ENCODE data around the gene PNPO. TPM values are rescaled to one million over a fixed set of nuclear protein-coding genes. Genes with fewer than 3 reads are reported as not detected.
A peak's percentile ranks its signal among the peaks of the same experiment; 100 is the strongest.

PNPO gene
- total RNA-seq, 1 experiment from 2014 or later = 110 TPM

GRCh38 chr17:47942568-47942967, 1.2 kb downstream of the PNPO start:
- peaks cover 23% of the 10 kb centered on the region for H3K4me1 Mint-ChIP-seq (ENCODE audit: low read depth, unreplicated experiment)

GRCh38 chr17:47945080-47945479, 3.7 kb downstream of the PNPO start:
- TF ChIP-seq CTCF (IDR thresholded peaks at IDR 0.05; ENCODE audit: insufficient read depth in 1 of 2, low read depth in 1 of 2, low read length in 1 of 2, severe bottlenecking in 1 of 2, unreplicated experiment in 1 of 2) = no peak
- Mint-ChIP-seq H3K27me3 (ENCODE audit: insufficient read depth, unreplicated experiment) (no peaks in the 10 kb centered on the region), H3K9me3 (ENCODE audit: unreplicated experiment) (no peaks in the 10 kb centered on the region), H3K27ac (ENCODE audit: unreplicated experiment) (peak overlapping the region; percentile 0), H3K36me3 (ENCODE audit: insufficient read depth, unreplicated experiment) (peaks cover 67% of the 10 kb centered on the region), H3K4me3 (ENCODE audit: unreplicated experiment) (no peak overlapping the region), H3K4me1 (ENCODE audit: low read depth, unreplicated experiment) (peaks cover 37% of the 10 kb centered on the region)
- CTCF ChIA-PET = interaction anchor here (7.0 kb wide), 1 partner anchor 26 kb away, joined by 219 read pairs; the partner anchor contains the start of gene CDK5RAP3
- BruUV-seq (replicated peaks) = no TSS peak
- intact Hi-C loops (cut with micrococcal nuclease; ENCODE audit: unreplicated experiment) = loop anchor here (5.0 kb wide), 1 partner anchor 37 kb away; no protein-coding TSS in a partner anchor
- no peak for DNase-seq
- H3K4me3 ChIP-seq (ENCODE audit: low read depth, low read length) = no peak overlapping the region
- peaks cover 17% of the 10 kb centered on the region for H3K36me3 ChIP-seq (ENCODE audit: control insufficient read depth, insufficient read depth, low read length)
- peaks cover 25% of the 10 kb centered on the region for H3K4me1 ChIP-seq
- H3K27me3 ChIP-seq (replicated peaks; ENCODE audit: control insufficient read depth, insufficient read depth, low read length) = no peaks in the 10 kb centered on the region
- POLR2A ChIA-PET = interaction anchor here (1.7 kb wide), 1 partner anchor 26 kb away, joined by 4 read pairs; the partner anchor contains the start of gene CDK5RAP3
- H3K9me3 ChIP-seq = no peaks in the 10 kb centered on the region

More at GRCh38 chr17:47942568-47942967, 1.2 kb downstream of the PNPO start:
- DNase-seq = no peak
- TF ChIP-seq CTCF (IDR thresholded peaks at IDR 0.05; ENCODE audit: insufficient read depth in 1 of 2, low read depth in 1 of 2, low read length in 1 of 2, severe bottlenecking in 1 of 2, unreplicated experiment in 1 of 2) = peak in 1 of 2 experiments; percentile 43
- Histone ChIP-seq H3K4me3 (ENCODE audit: low read depth, low read length) (peak overlapping the region; percentile 69), H3K9me3 (no peaks in the 10 kb centered on the region), H3K4me1 (peaks cover 18% of the 10 kb centered on the region; the same call in 1 of the 2 replicates), H3K27me3 (replicated peaks; ENCODE audit: control insufficient read depth, insufficient read depth, low read length) (no peaks in the 10 kb centered on the region), H3K36me3 (ENCODE audit: control insufficient read depth, insufficient read depth, low read length) (peaks cover 9% of the 10 kb centered on the region)
- POLR2A ChIA-PET = interaction anchor here (1.6 to 2.3 kb wide), 6 partner anchors 13 to 106 kb away, joined by 11 to 70 read pairs (median 28); partner anchors contain the start of genes CDK5RAP3, NFE2L1, PRR15L and SP2
- BruUV-seq (replicated peaks) = no TSS peak
- intact Hi-C loops (cut with micrococcal nuclease; ENCODE audit: unreplicated experiment) = no loop called here
- H3K27me3 Mint-ChIP-seq (ENCODE audit: insufficient read depth, unreplicated experiment) = no peaks in the 10 kb centered on the region
- CTCF ChIA-PET = interaction anchor here (0.7 to 7.0 kb wide), 13 partner anchors 13 to 659 kb away, joined by 3 to 219 read pairs (median 8); partner anchors contain the start of genes CDK5RAP3, PRR15L, SCRN2 and SP2
- H3K9me3 Mint-ChIP-seq (ENCODE audit: unreplicated experiment) = no peaks in the 10 kb centered on the region
- peak overlapping the region; percentile 82 for H3K4me3 Mint-ChIP-seq (ENCODE audit: unreplicated experiment)
- peaks cover 44% of the 10 kb centered on the region for H3K36me3 Mint-ChIP-seq (ENCODE audit: insufficient read depth, unreplicated experiment)
- peak overlapping the region; percentile 75 for H3K27ac Mint-ChIP-seq (ENCODE audit: unreplicated experiment)

GRCh38 chr17:47945529-47946508, 4.4 kb downstream of the PNPO start:
- peak in 1 of 2 experiments; percentile 52 for DNase-seq
- intact Hi-C loops (cut with micrococcal nuclease; ENCODE audit: unreplicated experiment) = loop anchor here (5.0 kb wide), 1 partner anchor 36 kb away; no protein-coding TSS in a partner anchor
- Histone ChIP-seq H3K27me3 (replicated peaks; ENCODE audit: control insufficient read depth, insufficient read depth, low read length) (no peaks in the 10 kb centered on the region), H3K4me1 (peaks cover 20% of the 10 kb centered on the region), H3K4me3 (ENCODE audit: low read depth, low read length) (no peak overlapping the region), H3K9me3 (no peaks in the 10 kb centered on the region), H3K36me3 (ENCODE audit: control insufficient read depth, insufficient read depth, low read length) (peaks cover 18% of the 10 kb centered on the region)
- no peak overlapping the region for H3K4me3 Mint-ChIP-seq (ENCODE audit: unreplicated experiment)
- CTCF ChIA-PET = interaction anchor here (1.3 to 7.0 kb wide), 8 partner anchors 16 to 95 kb away, joined by 3 to 219 read pairs (median 8); partner anchors contain the start of genes CDK5RAP3 and SP6
- peaks cover 34% of the 10 kb centered on the region for H3K4me1 Mint-ChIP-seq (ENCODE audit: low read depth, unreplicated experiment)
- H3K27me3 Mint-ChIP-seq (ENCODE audit: insufficient read depth, unreplicated experiment) = no peaks in the 10 kb centered on the region
- POLR2A ChIA-PET = interaction anchor here (0.6 to 1.7 kb wide), 2 partner anchors 25 to 124 kb away, joined by 4 read pairs; partner anchors contain the start of genes CDK5RAP3 and OSBPL7
- H3K27ac Mint-ChIP-seq (ENCODE audit: unreplicated experiment) = peak overlapping the region; percentile 4
- no TSS peak for BruUV-seq (replicated peaks)
- peaks cover 67% of the 10 kb centered on the region for H3K36me3 Mint-ChIP-seq (ENCODE audit: insufficient read depth, unreplicated experiment)
- TF ChIP-seq CTCF (IDR thresholded peaks at IDR 0.05; ENCODE audit: insufficient read depth in 1 of 2, low read depth in 1 of 2, low read length in 1 of 2, severe bottlenecking in 1 of 2, unreplicated experiment in 1 of 2) = no peak
- no peaks in the 10 kb centered on the region for H3K9me3 Mint-ChIP-seq (ENCODE audit: unreplicated experiment)

Data from Caco-2 (cell line).